Thyroid gland (tissue), 4 donors: Measurements from ENCODE around the gene CLCA1. TPM values are rescaled to one million over a fixed set of nuclear protein-coding genes. Genes with fewer than 3 reads are reported as not detected.

ENCODE experiments used
- DNase-seq, 2 donors: peaks; one replicate each; pipeline ENCODE4 v3.0.0-alpha.2; 2019
- H3K27ac ChIP-seq, 3 donors: fragments of 200-600 bp; sonication (generic); 1 replicate in 2 of 3; 2 replicates in 1 of 3; pipeline ENCODE4 v1.5.1; 2016 to 2019; ENCODE audit warnings: mild to moderate bottlenecking in 1 of 3, moderate library complexity in 1 of 3
- H3K27me3 ChIP-seq: fragments of 200-600 bp; sonication (generic); one replicate; pipeline ENCODE4 v1.5.1; 2019
- H3K36me3 ChIP-seq, 2 donors: fragments of 200-600 bp; sonication (generic); one replicate each; pipeline ENCODE4 v1.5.1; 2016 to 2019
- H3K4me1 ChIP-seq, 2 donors: fragments of 200-600 bp; sonication (generic); one replicate each; pipeline ENCODE4 v1.5.1; 2017 to 2019
- H3K4me3 ChIP-seq, 3 donors: fragments of 200-600 bp; sonication (generic); replicated peaks in 1 of 3; 1 replicate in 2 of 3; 2 replicates in 1 of 3; pipeline ENCODE4 v1.5.1; 2016; ENCODE audit warnings: mild to moderate bottlenecking in 1 of 3
- H3K9me3 ChIP-seq: fragments of 200-600 bp; sonication (generic); one replicate; pipeline ENCODE4 v1.5.1; 2017
- POLR2A ChIP-seq, 2 donors: fragments of 450-650 bp; IDR thresholded peaks; one replicate each; pipeline ENCODE4 v1.6.1; 2017; ENCODE audit warnings: antibody characterized with exemption in 2 of 2, mild to moderate bottlenecking in 2 of 2, moderate library complexity in 1 of 2
- WGBS, 2 donors: methylation state at CpG; one replicate each; pipeline ENCODE4 v1.1.5; 2017; 5-methylcytosine and 5-hydroxymethylcytosine counted together
- intact Hi-C: fragments of 100-400 bp; cut with DNase I; formaldehyde crosslinking; loops from one replicate; pipeline ENCODE4 v1.15.1; 2023
- total RNA-seq, 4 donors: library from RNA; depleted of rRNA; stranded (reverse); fragments of >200 nt; gene quantifications; one replicate each; pipeline ENCODE4 v1.2.3, GENCODE V29; 2016
- TF ChIP-seq, protein P1 (sequence below), 6 experiments: fragments of 200-600 bp in 3 of 6; fragments of 450-650 bp in 3 of 6; sonication (generic) in 3 of 6; IDR thresholded peaks; one replicate each; pipeline ENCODE4 v1.5.1; 2016 to 2019; ENCODE audit warnings: antibody characterized with exemption in 6 of 6, mild to moderate bottlenecking in 2 of 6, inconsistent platforms in 1 of 6, moderate library complexity in 1 of 6

The CLCA1 gene
- total RNA-seq, 4 donors from 2014 or later, result not detected

DNA sequence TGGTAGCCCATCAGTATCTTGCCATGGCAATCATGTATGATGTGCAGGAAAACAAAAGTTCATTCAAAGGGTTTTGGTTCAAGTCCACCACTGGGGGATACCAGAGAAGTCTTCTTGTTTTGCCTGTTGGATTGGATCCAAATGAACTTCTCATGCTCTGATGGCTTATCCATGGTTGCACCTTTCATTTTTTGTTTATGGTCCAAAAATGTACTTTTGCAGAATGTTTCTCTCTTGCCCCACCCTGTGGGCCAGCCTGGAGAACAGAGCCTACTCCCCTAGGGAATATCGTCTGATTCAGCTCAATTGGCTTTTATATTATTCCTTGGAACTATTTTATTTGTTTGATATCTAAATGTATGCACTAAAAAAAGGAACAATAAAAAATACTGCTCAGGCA, 20.1 kb upstream of the CLCA1 start:
- Histone ChIP-seq H3K4me1 (no peaks in the 10 kb centered on the region), H3K4me3 (no peak overlapping the region), H3K9me3 (no peaks in the 10 kb centered on the region), H3K36me3 (no peaks in the 10 kb centered on the region), H3K27me3 (no peaks in the 10 kb centered on the region), H3K27ac (no peak overlapping the region)
- DNase-seq, result no peak
- intact Hi-C loops, result no loop called here
- TF ChIP-seq, protein P1, sequence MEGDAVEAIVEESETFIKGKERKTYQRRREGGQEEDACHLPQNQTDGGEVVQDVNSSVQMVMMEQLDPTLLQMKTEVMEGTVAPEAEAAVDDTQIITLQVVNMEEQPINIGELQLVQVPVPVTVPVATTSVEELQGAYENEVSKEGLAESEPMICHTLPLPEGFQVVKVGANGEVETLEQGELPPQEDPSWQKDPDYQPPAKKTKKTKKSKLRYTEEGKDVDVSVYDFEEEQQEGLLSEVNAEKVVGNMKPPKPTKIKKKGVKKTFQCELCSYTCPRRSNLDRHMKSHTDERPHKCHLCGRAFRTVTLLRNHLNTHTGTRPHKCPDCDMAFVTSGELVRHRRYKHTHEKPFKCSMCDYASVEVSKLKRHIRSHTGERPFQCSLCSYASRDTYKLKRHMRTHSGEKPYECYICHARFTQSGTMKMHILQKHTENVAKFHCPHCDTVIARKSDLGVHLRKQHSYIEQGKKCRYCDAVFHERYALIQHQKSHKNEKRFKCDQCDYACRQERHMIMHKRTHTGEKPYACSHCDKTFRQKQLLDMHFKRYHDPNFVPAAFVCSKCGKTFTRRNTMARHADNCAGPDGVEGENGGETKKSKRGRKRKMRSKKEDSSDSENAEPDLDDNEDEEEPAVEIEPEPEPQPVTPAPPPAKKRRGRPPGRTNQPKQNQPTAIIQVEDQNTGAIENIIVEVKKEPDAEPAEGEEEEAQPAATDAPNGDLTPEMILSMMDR (IDR thresholded peaks at IDR 0.05), result no peak
- no peak for TF ChIP-seq POLR2A (IDR thresholded peaks at IDR 0.05)
- WGBS, 2 donors, result 78 to 85% methylated on average over 1 of the region's 1 CpG

GRCh38 chr1:86449103-86449502, 19.6 kb upstream of the CLCA1 start:
- H3K27me3 ChIP-seq, result no peaks in the 10 kb centered on the region
- DNase-seq, result no peak
- H3K4me1 ChIP-seq, result no peaks in the 10 kb centered on the region
- intact Hi-C loops, result no loop called here
- WGBS, 2 donors, result 96 to 100% methylated on average over 1 of the region's 1 CpG
- H3K27ac ChIP-seq, result no peak overlapping the region
- TF ChIP-seq, protein P1 (IDR thresholded peaks at IDR 0.05), result no peak
- TF ChIP-seq POLR2A (IDR thresholded peaks at IDR 0.05), result no peak
- H3K4me3 ChIP-seq, result no peak overlapping the region
- H3K9me3 ChIP-seq, result no peaks in the 10 kb centered on the region
- no peaks in the 10 kb centered on the region for H3K36me3 ChIP-seq

DNA sequence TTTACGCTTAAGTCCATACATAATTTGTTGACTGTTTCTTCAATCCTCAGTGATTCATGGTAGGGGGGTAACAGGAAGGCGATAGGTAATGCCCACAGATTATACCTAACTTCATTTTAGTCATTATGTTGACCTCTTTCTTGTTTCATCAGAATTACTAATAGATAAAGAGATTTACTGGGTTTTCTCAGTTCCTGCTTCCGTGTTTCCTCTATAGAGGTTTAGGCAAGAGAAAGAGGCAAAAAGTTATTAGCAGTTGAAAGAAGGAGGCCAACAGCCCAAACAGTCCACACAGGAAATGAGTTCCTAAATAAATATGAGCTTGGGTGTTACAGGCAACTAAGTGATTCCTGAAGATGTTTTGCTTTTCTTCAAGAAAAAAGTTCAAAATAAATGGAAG, 17.9 kb upstream of the CLCA1 start:
- no peak for DNase-seq
- H3K4me3 ChIP-seq, result no peak overlapping the region
- H3K27ac ChIP-seq, result no peak overlapping the region
- H3K4me1 ChIP-seq, result no peaks in the 10 kb centered on the region
- no peaks in the 10 kb centered on the region for H3K9me3 ChIP-seq
- TF ChIP-seq POLR2A (IDR thresholded peaks at IDR 0.05), result no peak
- TF ChIP-seq, protein P1 (IDR thresholded peaks at IDR 0.05), result no peak
- no peaks in the 10 kb centered on the region for H3K36me3 ChIP-seq
- no peaks in the 10 kb centered on the region for H3K27me3 ChIP-seq
- intact Hi-C loops, result no loop called here
- WGBS, 2 donors, result 61 to 63% methylated on average over 3 of the region's 3 CpGs

GRCh38 chr1:86453664-86454063, 15.1 kb upstream of the CLCA1 start:
- H3K4me3 ChIP-seq, result no peak overlapping the region
- intact Hi-C loops, result no loop called here
- no peak overlapping the region for H3K27ac ChIP-seq
- TF ChIP-seq, protein P1 (IDR thresholded peaks at IDR 0.05), result no peak
- TF ChIP-seq POLR2A (IDR thresholded peaks at IDR 0.05), result no peak
- no peaks in the 10 kb centered on the region for H3K9me3 ChIP-seq
- no peaks in the 10 kb centered on the region for H3K36me3 ChIP-seq
- no peak for DNase-seq
- H3K27me3 ChIP-seq, result no peaks in the 10 kb centered on the region
- no peaks in the 10 kb centered on the region for H3K4me1 ChIP-seq
- WGBS, 2 donors, result 80 to 84% methylated on average over 3 of the region's 3 CpGs

DNA sequence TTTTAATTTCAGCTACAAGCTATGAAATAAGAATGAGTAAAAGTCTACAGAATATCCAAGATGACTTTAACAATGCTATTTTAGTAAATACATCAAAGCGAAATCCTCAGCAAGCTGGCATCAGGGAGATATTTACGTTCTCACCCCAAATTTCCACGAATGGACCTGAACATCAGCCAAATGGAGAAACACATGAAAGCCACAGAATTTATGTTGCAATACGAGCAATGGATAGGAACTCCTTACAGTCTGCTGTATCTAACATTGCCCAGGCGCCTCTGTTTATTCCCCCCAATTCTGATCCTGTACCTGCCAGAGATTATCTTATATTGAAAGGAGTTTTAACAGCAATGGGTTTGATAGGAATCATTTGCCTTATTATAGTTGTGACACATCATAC, 13.7 kb upstream of the CLCA1 start:
- no peak for DNase-seq
- 90 to 92% methylated on average over 5 of the region's 5 CpGs for WGBS, 2 donors
- no peaks in the 10 kb centered on the region for H3K9me3 ChIP-seq
- no peak overlapping the region for H3K4me3 ChIP-seq
- no peaks in the 10 kb centered on the region for H3K27me3 ChIP-seq
- H3K27ac ChIP-seq, result no peak overlapping the region
- TF ChIP-seq, protein P1 (IDR thresholded peaks at IDR 0.05), result no peak
- TF ChIP-seq POLR2A (IDR thresholded peaks at IDR 0.05), result no peak
- no peaks in the 10 kb centered on the region for H3K4me1 ChIP-seq
- no peaks in the 10 kb centered on the region for H3K36me3 ChIP-seq
- intact Hi-C loops, result no loop called here
